Globus pallidus (tissue), 1 donor: ENCODE measurements around the gene ZNF423.

ENCODE experiments used
- DNase-seq: peaks from one replicate; pipeline ENCODE4 v3.0.0-alpha.2; 2015; ENCODE audit warnings: low spot score

The ZNF423 gene

DNA sequence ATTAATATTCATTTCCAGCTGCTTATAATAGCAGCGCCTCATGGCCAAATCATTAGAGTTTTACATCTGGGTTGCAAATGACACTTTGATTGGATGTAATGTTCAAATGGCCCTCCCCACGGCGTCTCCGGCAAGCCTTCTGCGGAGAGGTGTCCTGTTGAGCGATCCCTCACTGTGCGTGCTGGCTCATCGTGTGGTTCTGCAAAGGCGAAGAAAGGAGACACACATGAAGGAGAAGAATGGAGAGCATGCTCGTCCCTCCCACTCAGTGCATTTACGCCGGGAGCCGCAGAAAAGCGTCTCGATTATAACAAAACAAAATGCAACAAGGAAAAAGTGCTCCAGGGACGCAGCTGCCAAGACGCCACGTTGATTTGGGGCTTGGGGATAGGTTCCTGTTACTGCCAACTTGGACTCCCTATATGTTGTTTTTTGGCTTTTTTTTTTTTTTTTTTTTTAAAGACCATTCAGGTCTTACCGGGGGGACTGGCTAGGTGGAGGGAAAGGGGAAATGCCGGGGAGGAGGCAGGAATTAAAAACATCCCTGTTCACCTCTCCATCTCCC, 364.7 kb downstream of the ZNF423 start:
- DNase-seq: no peak

DNA sequence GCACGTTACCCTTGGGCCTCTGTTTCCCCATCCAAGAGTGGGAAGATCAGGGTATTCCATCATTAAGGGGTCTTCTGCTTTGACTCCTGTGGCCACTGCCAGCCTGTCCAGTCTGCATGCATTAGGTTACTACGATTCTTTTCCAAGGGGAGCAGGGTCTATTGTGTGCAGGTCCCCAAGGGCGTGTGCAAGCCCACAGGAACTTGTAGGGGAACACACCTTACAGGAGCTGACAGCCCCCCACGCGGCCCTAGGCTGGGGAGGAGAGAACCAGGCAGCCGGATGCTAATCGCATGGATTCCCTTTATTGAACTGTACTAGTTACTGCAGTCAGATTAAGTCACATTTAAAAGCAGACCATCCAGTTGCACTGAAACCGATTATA, 365.6 kb downstream of the ZNF423 start:
- no peak for DNase-seq

DNA sequence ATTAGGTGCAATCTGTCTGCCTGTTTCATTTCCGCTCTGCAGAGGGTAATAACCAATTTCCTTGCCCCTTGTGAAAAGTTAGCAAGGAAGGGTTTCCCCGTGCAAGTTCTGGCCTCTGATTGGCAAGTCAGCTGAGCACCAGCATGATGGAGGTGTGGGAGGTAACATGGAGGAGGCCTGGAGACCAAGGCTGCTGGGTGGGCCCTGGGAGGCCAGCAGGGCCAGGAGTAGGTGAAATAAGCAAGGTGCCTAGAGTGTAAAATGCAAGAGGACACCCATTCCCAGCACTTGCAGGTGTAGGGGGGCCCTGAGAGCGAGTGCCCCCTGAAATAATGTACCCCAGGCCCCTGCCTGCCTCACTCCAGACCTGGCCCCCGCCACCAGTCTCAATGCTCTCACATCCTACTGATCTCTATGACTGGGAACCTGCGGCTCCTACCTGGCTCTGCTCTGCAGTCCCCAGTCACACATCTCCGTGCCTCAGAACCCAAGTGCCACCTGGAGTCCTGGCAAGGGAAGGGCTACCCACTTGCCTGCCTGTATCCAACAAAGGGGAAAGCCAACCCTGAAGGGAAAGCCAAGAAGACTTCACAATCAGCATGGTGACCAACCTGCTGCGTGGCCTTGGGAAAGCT, 366.1 kb downstream of the ZNF423 start:
- no peak for DNase-seq

DNA sequence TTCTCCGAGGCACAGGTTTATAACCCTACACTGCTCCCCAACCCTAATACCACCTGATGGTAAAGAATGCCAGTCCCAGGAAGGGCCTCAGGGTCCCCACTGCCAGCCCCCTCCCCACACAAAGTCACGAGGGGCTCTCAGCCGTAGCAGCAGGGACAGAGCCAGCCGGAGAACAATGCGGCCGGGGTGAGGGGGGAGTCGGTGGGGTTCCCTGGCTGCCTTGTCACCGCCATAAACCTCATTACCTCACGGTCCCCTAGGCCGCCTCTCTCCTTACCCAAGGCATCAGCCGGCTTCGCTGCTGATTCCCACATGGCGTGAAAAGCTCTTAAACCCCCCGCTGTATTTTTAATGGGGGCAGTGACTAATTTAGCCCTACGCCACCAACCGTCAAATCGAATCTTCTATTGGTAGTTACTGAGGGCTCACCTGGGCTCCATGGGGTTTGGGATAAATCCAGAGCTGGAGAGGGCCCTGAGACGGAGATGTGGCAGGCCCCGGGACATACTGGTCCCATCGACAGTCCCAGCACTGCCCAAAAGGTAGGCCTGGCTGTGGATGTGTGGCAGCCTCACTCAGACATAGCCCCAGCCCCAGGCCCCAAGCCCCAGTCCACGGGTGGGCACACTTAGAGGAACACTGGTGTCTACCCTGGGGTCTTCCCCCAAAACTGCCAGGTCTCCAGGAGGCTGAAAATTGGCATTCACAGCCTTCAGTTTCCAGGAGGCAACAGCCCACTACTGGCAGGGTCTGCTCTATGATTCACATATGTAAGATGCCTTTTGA, 367.0 kb downstream of the ZNF423 start:
- DNase-seq: no peak

DNA sequence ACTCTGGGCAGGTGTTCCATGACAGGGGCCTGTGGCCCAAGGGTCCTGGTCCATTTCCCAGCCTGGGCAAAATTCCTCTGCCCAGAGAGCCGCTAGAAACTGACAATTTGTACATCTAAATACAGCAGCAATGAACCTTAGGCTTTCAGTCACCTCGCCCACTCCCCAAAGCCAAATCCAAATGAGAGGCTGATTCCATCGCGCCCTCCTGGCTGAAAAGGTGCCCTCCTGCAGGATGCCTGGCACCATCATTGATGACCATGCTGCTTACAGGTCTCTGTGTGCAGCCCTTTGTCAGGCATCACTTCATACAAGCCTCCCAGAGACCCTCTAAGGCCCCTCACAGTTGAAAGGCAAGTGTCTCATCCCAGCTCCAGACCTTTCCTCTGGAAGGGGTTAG, 367.6 kb downstream of the ZNF423 start:
- DNase-seq: no peak

DNA sequence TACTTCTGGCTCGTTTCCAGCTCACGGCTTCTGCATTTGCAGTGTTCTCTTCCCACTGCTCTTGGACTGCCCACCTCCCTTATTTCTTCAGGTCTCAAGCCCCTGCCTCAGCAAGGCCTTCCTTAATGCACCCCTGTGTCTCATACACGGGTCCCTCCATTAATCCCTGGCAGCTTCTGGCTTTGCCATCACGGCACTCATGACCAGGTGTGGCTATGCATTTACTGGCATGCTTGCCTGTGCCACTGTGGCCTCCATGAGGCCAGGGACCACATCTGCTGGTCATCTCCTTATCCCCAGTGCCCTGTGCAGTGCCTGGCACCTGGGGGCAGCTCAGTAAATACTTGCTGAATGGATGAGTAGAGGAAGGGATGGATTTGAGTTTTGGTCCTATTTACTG, 368.2 kb downstream of the ZNF423 start:
- no peak for DNase-seq

DNA sequence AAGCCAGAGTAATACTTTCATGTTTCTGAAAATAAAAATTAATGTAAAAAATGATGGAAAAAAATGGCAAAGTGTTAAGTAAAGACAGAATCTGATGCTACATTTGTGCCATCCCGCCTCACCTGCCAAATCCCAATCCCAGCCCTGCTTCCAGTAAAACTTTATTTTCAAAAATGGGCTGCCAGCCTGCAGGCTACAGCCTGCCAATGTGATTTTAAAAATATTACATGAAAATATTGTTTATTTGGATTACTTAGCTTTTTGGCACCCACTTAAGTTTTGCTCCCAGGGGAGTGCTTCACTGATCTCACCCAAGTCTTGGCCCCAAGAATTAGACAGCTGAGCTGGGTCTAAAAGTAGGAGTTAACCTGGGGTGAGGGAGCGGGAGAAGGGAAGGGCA, 369.5 kb downstream of the ZNF423 start:
- no peak for DNase-seq

DNA sequence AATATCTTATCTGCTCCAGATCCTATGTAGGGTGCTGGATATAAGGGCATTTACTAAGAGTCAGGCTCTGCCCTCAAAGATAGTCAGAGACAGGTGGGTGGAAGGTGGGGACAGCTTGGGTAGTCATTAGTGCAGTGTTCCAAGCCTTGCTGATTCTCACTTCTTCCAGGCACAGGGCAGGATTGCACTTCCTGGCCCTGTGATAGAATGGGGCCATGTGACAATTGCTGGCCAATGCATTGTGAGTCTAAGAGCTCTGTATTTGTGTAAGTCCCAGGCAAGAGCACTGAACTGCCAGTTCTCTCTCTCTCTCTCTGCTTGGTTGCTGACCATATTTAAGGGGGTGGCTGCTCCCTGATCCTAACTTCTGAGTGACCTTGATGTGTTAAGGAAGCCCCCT, 370.2 kb downstream of the ZNF423 start:
- DNase-seq: no peak

DNA sequence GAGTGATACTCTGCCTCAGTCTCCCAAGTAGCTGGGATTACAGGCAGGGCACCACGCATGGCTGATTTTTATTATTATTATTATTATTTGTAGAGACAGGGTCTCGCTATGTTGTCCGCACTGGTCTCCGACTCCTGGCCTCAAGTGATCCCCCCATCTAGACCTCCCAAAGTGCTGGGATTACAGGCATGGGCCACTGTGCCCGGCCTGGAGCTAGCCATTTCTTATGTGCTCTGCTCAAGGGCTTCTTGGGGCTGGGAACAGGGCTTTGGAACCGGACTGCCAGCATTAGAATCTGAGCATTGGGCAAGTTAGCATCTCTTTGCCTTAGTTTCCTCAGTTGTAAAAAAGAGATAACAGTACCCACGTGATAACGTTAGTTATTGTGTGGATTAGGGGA, 371.0 kb downstream of the ZNF423 start:
- DNase-seq: no peak

DNA sequence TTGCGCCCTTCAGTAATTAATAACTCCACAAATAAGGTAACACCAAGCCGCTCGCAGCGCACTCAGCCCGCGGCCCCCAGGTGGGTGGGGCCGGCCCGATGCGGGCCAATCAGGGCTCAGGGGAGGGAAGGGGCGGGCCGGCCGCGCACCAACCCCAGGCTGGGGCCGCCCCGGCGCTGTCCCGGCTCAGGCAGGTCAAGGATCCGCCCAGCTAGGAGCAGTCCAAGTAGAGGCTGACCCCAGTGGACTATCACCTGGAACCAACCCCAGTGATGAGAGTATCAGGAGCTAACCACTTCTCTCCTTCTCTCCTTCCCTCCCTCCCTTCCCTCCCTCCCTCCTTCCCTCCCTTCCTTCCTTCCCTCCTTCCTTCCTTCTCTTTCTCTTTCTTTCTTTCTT, 371.5 kb downstream of the ZNF423 start:
- DNase-seq: peak; percentile 38

DNA sequence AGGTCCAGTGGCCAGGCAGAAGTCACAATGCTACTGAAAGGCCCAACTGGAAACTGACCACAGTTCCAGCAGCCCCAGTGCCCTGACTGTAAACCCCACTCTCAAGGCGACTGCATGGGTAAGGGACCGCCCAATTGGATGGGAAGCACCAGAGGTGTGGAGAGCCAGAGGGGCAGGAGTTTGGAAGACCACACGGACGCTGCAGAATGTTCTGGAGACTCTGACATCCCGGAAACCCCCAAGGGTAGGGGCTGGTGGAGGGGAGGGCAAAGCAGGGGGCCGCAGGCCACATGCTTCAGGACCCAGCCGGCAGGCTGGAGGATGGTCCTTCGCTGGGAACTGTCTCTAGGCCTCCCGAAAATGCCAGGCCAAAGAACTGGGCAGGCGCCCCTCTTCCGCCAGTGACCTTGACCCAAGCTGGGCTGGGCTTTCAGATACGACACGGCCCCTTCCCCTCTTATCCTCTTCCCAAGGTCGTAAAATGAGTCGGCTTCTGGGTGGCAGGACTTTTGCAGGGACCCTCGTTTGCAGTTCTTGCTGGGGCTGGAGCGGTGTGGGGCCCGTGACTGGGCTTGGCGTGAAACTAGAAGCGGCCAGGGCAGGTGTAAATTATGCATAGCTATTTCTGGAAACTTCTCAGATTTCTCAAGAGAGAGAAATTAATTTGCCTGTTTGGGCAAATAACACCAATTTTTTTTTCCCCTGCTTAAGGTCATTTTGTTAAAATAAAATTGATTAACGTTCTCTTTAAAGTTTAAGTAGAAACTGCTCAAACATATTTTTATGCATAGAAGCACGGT, 372.1 kb downstream of the ZNF423 start:
- DNase-seq: no peak

DNA sequence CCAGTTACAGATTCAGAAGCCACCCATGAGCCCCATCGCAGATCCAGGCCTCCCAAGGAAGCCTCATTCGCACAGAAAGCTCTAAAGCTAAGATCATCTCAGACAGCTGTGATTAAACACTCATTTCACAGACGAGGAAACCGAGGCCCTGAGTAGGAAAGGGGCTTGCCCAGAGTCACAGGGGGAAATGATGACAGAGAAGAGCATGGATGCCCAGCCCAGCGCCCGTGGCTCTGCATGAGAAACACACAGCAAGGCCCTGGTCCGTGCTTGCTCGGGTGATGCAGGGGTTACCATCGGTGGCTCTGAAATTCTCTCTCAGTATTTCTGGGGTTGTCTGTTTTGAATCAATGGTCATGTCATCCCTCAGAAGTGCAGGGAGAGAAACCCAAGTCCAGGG, 372.7 kb downstream of the ZNF423 start:
- DNase-seq: no peak

DNA sequence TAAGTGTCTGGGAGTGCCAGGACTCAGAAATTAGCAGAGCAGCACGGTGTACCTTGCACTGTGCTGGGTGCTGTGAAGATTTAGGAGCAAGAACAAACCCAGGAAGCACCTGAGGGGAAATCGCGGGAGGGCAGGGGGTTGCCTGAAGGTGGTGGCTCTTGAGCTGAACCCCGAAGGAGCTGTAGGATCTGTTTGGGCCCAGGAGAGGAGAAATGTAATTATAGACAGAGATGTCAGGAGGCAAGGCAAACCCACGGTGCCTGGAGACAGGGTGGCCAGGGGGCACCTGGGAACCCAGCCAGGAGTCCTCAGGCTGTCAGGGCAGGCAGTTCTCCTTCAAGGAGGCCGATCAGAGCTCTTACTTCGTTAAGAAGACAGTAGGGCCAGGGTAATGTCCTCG, 373.2 kb downstream of the ZNF423 start:
- no peak for DNase-seq

DNA sequence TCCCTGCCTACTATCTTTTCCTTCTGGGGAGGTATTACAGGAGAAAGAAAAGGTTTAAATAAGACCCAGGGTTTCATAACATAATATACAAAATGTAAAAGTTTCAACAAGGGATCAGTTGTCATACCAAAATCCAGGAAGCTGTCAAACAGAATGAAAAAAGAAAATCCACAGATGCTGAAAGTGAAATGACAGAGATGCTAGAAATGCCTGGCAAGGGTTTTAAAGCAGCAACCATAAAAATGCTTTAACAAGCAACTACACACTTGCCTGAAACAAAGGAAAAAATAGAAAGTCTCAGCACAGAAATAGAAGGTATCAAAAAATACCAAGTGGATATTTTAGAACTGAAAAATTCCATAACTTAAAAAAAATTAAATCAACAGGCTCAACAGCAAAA, 377.3 kb downstream of the ZNF423 start:
- no peak for DNase-seq

DNA sequence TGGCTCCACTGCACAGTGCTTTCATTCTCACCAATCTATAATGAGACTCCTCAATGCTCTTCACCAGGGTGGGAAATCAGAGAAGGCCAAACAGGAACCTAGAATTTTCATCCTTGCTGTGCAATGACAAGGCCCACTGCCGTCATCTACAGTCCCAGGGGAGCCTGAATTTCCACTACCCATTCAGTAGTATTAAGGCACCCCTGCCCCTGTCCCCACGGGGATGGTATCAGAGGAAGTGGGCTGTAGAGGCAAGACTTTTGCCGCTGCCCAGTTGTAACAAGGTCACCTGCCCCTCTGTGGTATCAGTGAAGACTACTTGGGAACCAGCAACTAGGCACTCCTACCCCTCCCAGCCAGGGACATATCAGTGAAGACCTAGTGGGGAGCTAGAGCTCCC, 377.8 kb downstream of the ZNF423 start:
- DNase-seq: no peak

DNA sequence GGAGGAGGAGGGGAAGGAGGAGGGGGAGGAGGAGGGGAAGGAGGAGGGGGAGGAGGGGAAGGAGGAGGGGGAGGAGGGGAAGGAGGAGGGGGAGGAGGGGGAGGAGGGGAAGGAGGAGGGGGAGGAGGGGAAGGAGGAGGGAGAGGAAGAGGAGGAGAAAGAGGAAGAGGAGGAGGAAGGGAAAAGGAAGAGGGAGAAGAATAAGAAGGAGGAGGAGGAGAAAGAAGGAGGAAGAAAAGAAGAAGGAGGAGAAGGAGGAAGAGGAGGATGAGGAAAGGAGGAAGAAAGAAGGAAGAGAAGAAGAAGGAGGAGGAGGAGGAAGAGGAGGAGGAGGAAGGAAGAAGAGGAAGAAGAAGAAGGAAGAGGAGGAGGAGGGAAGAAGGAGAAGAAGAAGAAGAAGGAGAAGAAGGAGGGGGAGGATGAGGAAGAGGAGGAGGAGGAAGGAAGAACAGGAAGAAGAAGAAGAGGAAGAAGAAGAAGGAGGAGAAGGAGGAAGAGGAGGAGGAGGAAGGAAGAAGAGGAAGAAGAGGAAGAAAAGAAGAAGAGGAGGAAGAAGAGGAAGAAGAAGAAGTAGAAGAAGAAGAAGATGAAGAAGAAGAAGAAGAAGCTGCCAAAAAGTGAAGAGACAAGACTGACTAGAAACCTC, 378.5 kb downstream of the ZNF423 start:
- no peak for DNase-seq

DNA sequence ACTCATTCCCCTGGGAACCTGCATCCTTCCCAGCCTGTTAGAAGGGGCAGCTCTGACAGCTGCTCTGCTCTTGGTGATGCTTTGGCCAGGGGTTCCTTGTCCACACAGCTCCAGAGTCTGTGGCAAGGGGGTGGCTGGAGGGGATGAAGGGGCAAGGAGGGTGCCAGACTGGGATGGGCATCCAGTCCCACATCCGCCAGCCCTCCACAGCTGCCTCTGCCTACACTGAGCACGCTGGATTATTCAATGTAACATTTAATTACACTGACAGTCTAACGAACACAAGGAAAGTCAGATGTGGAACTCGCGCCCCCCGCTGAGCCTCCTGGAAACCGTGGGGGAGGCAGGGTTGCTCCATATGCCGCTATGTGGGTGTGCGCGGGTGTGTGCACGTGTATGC, 381.2 kb downstream of the ZNF423 start:
- no peak for DNase-seq

DNA sequence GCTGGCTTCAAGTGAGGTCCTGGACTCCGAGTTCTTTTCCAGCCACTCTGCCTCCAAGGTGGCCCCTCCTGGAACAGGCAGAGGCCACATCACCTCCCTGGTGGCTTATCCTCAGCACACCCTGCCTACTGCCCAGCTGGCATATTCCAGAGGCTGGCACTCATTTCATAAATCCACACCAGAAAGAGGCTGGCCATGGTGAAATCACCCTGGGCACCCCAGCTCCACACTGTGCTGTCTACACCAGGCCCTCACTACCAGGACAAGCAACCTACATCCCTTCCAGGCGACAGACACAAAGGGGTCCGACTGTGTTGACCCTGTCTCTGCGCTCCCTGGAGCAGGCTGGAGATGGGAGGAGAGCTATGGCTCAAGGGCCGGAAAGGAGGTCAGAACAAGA, 382.1 kb downstream of the ZNF423 start:
- no peak for DNase-seq

DNA sequence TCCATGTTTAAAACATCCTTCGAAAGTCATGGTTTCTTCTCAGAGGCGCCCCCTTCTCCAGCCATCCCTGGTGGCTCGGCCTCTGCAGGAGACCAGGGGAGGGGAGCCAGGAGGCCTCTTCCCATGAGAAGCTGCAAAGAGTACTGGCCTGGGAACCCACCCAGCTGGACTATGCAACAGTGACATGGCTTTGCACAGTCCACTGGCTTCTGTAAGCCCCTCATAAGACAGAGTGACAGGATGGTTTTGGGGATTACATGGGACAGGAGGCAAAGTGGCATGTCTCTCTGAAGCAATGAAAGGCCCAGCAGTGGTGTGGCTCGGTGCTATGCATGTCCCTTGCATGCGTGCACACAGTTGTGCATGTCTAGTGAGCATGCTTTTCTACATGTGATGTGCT, 382.8 kb downstream of the ZNF423 start:
- DNase-seq: no peak

DNA sequence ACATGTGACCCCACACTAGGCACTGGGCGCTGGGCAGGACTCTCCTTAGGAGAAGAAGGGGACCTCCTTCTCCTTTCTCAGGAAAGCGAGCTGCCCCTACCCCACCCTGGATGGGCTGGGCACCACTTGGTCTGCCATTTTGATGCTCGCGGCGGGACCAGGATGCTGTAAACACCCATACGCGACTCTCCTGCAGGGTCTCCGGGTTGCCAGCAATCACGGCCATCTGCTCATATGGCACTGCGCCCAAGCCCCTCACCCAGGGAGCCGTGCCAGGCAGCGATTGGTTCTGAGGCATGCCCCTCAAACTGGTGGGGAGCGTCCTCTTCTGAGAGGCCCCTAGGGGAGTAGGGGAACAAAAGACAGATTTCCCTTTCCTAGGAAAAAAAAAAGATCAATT, 383.3 kb downstream of the ZNF423 start:
- no peak for DNase-seq

DNA sequence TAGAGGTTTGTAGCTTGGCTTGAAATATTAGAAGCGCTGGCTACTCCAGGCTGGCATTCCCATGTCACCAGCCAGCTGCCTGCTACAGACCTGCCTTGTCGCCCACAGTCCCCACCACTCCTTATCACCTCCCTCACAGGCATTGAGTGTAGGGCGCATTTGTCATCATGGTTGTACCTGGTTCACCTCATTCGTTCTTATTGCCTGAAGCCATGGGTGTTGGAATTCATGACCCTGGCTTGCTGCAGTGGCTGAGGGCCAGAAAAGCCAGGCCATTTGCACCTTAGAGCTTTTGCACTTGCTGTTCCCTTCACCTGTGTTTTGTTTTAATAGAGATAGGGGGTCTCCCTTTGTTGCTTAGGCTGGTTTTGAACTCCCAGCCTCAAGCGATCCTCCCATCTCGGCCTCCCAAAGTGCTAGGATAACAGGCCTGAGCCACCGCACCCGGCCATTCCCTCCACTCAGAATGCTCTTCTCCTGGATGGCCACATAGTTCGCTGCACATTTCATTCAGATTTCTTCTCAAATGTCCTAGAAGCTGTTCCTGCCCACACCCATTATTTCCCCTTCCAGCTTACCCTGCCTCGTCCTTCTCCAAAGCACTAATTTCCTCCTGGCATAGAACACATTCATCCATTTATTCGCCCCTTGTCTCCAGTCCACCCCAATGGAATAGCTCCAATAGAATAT, 384.7 kb downstream of the ZNF423 start:
- no peak for DNase-seq

DNA sequence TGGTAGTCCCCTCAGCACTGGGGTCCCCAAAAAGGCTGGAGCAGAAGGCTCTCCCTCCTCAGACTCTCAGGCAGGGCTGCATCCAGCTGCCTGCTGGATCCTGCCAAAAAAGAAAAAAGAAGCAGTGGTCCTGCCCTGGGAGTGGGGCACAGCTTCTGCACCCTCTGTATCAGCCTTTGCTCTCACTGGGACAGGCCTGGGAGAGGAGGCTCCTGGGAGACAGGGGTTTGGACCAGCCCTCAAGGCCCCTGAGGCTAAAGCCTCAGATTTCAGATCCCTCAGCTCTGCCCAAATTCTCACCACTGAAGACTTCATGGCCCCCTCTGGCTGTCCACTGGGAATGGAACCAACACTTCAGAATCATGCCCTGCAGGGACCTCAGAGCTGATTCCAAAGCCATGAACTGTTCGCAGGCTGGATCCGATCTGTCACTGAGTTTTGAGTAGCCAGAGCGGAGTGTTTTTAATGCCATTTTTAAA, 385.4 kb downstream of the ZNF423 start:
- DNase-seq: no peak
